ENCODE measurements around the gene E2F4. TPM values are rescaled to one million over a fixed set of nuclear protein-coding genes. Genes with fewer than 3 reads are reported as not detected.

Gene E2F4
- total RNA-seq, 1 donor from 2014 or later: 47.1 TPM

GRCh38 chr16:67195676-67196075 is 3.7 kb downstream of the E2F4 start:
- FAIRE-seq (no peak), DNase-seq (ENCODE audit: low read depth) (no peak)
- H3K4me3 ChIP-seq (ENCODE audit: low read depth, low read length): no peak overlapping the region
- TF ChIP-seq CTCF (IDR thresholded peaks at IDR 0.05; ENCODE audit: insufficient read depth, low read length, severe bottlenecking): no peak
- H3K27me3 ChIP-seq (ENCODE audit: control insufficient read depth, insufficient read depth, low read length): no peaks in the 10 kb centered on the region
- peaks cover 41% of the 10 kb centered on the region for H3K36me3 ChIP-seq (ENCODE audit: control insufficient read depth, insufficient read depth, low read length)

- no peaks in the 10 kb centered on the region for H3K27me3 ChIP-seq (ENCODE audit: control insufficient read depth, insufficient read depth, low read length)
- TF ChIP-seq CTCF (IDR thresholded peaks at IDR 0.05; ENCODE audit: insufficient read depth, low read length, severe bottlenecking): no peak
- H3K4me3 ChIP-seq (ENCODE audit: low read depth, low read length): no peak overlapping the region
- H3K36me3 ChIP-seq (ENCODE audit: control insufficient read depth, insufficient read depth, low read length): peaks cover 50% of the 10 kb centered on the region
- DNase-seq (ENCODE audit: low read depth) (no peak), FAIRE-seq (no peak)
Observed at GRCh38 chr16:67196881-67197280, 4.9 kb downstream of the E2F4 start.

GRCh38 chr16:67197704-67198103 is 5.7 kb downstream of the E2F4 start:
- H3K4me3 ChIP-seq (ENCODE audit: low read depth, low read length): no peak overlapping the region
- no peaks in the 10 kb centered on the region for H3K27me3 ChIP-seq (ENCODE audit: control insufficient read depth, insufficient read depth, low read length)
- no peak for TF ChIP-seq CTCF (IDR thresholded peaks at IDR 0.05; ENCODE audit: insufficient read depth, low read length, severe bottlenecking)
- DNase-seq (ENCODE audit: low read depth) (no peak), FAIRE-seq (no peak)
- peaks cover 58% of the 10 kb centered on the region for H3K36me3 ChIP-seq (ENCODE audit: control insufficient read depth, insufficient read depth, low read length)

- no peaks in the 10 kb centered on the region for H3K27me3 ChIP-seq (ENCODE audit: control insufficient read depth, insufficient read depth, low read length)
- H3K4me3 ChIP-seq (ENCODE audit: low read depth, low read length): no peak overlapping the region
- TF ChIP-seq CTCF (IDR thresholded peaks at IDR 0.05; ENCODE audit: insufficient read depth, low read length, severe bottlenecking): peak; percentile 100
- peak; percentile 69 for DNase-seq (ENCODE audit: low read depth)
- H3K36me3 ChIP-seq (ENCODE audit: control insufficient read depth, insufficient read depth, low read length): peaks cover 56% of the 10 kb centered on the region
- no peak for FAIRE-seq
Observed at GRCh38 chr16:67198238-67198734, 6.3 kb downstream of the E2F4 start.

GRCh38 chr16:67199011-67199807 is 7.3 kb downstream of the E2F4 start, which contains the start of gene ELMO3:
ELMO3 (plus strand) TSS chr16:67199131; CDS start chr16:67199327, 196 bp downstream.
- FAIRE-seq (no peak), DNase-seq (ENCODE audit: low read depth) (peak; percentile 66)
- peak; percentile 96 for TF ChIP-seq CTCF (IDR thresholded peaks at IDR 0.05; ENCODE audit: insufficient read depth, low read length, severe bottlenecking)
- H3K36me3 ChIP-seq (ENCODE audit: control insufficient read depth, insufficient read depth, low read length): peaks cover 56% of the 10 kb centered on the region
- peak within 1 kb of the TSS; percentile 61 for H3K4me3 ChIP-seq (ENCODE audit: low read depth, low read length)
- no peaks in the 10 kb centered on the region for H3K27me3 ChIP-seq (ENCODE audit: control insufficient read depth, insufficient read depth, low read length)
